ENCODE measurements around the gene ZSCAN25.

GRCh38 chr7:99674995-99675742 lies 58.4 kb downstream of the ZSCAN25 start:
- TF ChIP-seq POLR2AphosphoS5 (IDR thresholded peaks at IDR 0.05; ENCODE audit: borderline replicate concordance, low read depth, low read length) (no peak), FOXP2 (optimal IDR thresholded peaks at IDR 0.05; ENCODE audit: control extremely low read depth, extremely low read length, insufficient read depth) (no peak)

Measured in SK-N-MC (cell line).